ENCODE data around the gene CSAG1.
"Not testable (repeated sequence)": the region's sequence is repeated elsewhere in the genome, so short reads cannot be mapped to it uniquely, and the experiment has no call there.

GRCh38 chrX:152766562-152766961 lies 33.0 kb upstream of the CSAG1 start:
- not testable (repeated sequence) for TF ChIP-seq CTCF (IDR thresholded peaks at IDR 0.05; ENCODE audit: poor library complexity); EZH2phosphoT487 (IDR thresholded peaks at IDR 0.05; ENCODE audit: low read depth, severe bottlenecking, unreplicated experiment)
